Stimulated activated CD4-positive, alpha-beta T cell treated with anti-CD3 and anti-CD28 coated beads, TNF-alpha, amount 100 ng/mL, for 1 hour (primary cell): ENCODE measurements around the gene RBM33.

Experiments
- DNase-seq, 3 donors: peaks; one replicate each; pipeline ENCODE4 v3.0.0-alpha.2; 2020; ENCODE audit warnings: low read depth in 3 of 3, low spot score in 1 of 3

RBM33 gene

GRCh38 chr7:155660059-155660757 lies 15.7 kb downstream of the RBM33 start:
- no peak for DNase-seq

- DNase-seq = no peak
Observed at GRCh38 chr7:155660758-155661093, 16.3 kb downstream of the RBM33 start.

GRCh38 chr7:155662343-155663043 lies 18.0 kb downstream of the RBM33 start:
- no peak for DNase-seq

- DNase-seq = no peak
Observed at GRCh38 chr7:155663937-155664336, 19.5 kb downstream of the RBM33 start.

- no peak for DNase-seq
Observed at GRCh38 chr7:155665079-155665956, 20.9 kb downstream of the RBM33 start.

- no peak for DNase-seq
Observed at GRCh38 chr7:155665957-155666287, 21.5 kb downstream of the RBM33 start.

- no peak for DNase-seq
Observed at GRCh38 chr7:155667241-155667829, 22.9 kb downstream of the RBM33 start.

GRCh38 chr7:155669717-155670505 lies 25.4 kb downstream of the RBM33 start:
- DNase-seq = no peak

- DNase-seq = no peak
Observed at GRCh38 chr7:155670521-155670920, 26.1 kb downstream of the RBM33 start.

- DNase-seq = no peak
Observed at GRCh38 chr7:155674556-155674955, 30.1 kb downstream of the RBM33 start.

- no peak for DNase-seq
Observed at GRCh38 chr7:155676052-155676451, 31.6 kb downstream of the RBM33 start.

GRCh38 chr7:155677688-155678087 lies 33.2 kb downstream of the RBM33 start:
- no peak for DNase-seq

- no peak for DNase-seq
Observed at GRCh38 chr7:155680124-155680523, 35.7 kb downstream of the RBM33 start.

GRCh38 chr7:155680864-155681263 lies 36.4 kb downstream of the RBM33 start:
- no peak for DNase-seq

GRCh38 chr7:155681663-155682062 lies 37.2 kb downstream of the RBM33 start:
- DNase-seq = no peak

- DNase-seq = no peak
Observed at GRCh38 chr7:155682484-155682883, 38.0 kb downstream of the RBM33 start.

GRCh38 chr7:155683098-155683497 lies 38.6 kb downstream of the RBM33 start:
- DNase-seq = no peak

- DNase-seq = no peak
Observed at GRCh38 chr7:155683714-155684113, 39.3 kb downstream of the RBM33 start.

GRCh38 chr7:155684543-155684942 lies 40.1 kb downstream of the RBM33 start:
- DNase-seq = no peak

GRCh38 chr7:155685070-155685790 lies 40.8 kb downstream of the RBM33 start:
- DNase-seq = no peak
